ENCODE measurements around the gene FBXL2.

GRCh38 chr3:33426068-33426467 is 148.8 kb downstream of the FBXL2 start:
- TF ChIP-seq CTCF (conservative IDR thresholded peaks at IDR 0.05 in 1 of 2, IDR thresholded peaks at IDR 0.05 in 1 of 2; ENCODE audit: extremely low read depth in 1 of 2, insufficient read depth in 1 of 2, low read depth in 1 of 2, low read length in 2 of 2) (no peak), EZH2 (IDR thresholded peaks at IDR 0.05; ENCODE audit: borderline replicate concordance, low read length) (no peak)
